Endothelial cell of umbilical vein (primary cell): ENCODE results near the gene ENG. TPM values are rescaled to one million over a fixed set of nuclear protein-coding genes. Genes with fewer than 3 reads are reported as not detected.

ENCODE experiments used
- BruUV-seq: library from RNA; stranded (reverse); fragments of 400-500 nt; replicated peaks from 2 replicates; lab custom pipeline; 2021; lab: Mats Ljungman, UMichigan
- CTCF ChIA-PET: fragments of 300-600, 350-600 bp; sonication (Branson Sonifier 250); formaldehyde crosslinking; loops from one replicate; lab custom pipeline; 2021; ENCODE audit warnings: antibody characterized with exemption, inconsistent platforms; lab: Charles Lee
- POLR2A ChIA-PET: fragments of 300-600, 350-600 bp; sonication (Branson Sonifier 250); formaldehyde crosslinking; loops from one replicate; lab custom pipeline; 2021; ENCODE audit warnings: antibody characterized with exemption, inconsistent platforms; lab: Charles Lee
- DNase-seq: peaks from one replicate; pipeline ENCODE4 v3.0.0-alpha.2; 2011; ENCODE audit warnings: low read depth, low spot score
- FAIRE-seq: peaks from 2 replicates; lab custom pipeline; 2011; peaks lifted over from hg19 to GRCh38; lab: Jason Lieb, UNC
- H2AFZ ChIP-seq: 2 replicates; pipeline ENCODE4 v1.6.0; 2012; ENCODE audit warnings: low read depth, low read length, control low read depth, inconsistent platforms
- H3K27ac ChIP-seq: 2 replicates; pipeline ENCODE4 v1.5.1; 2011; ENCODE audit warnings: low read depth, mild to moderate bottlenecking, control low read depth, low read length, moderate library complexity; ENCODE audit not compliant: insufficient read depth
- H3K27me3 ChIP-seq, 2 experiments: 2 replicates each; pipeline versions ENCODE4 v1.6.0 to v1.6.1; 2011; ENCODE audit warnings: low read length in 2 of 2, mixed read lengths in 1 of 2; ENCODE audit not compliant: control insufficient read depth in 2 of 2, insufficient read depth in 2 of 2
- H3K36me3 ChIP-seq, 2 experiments: 2 replicates in 1 of 2; 3 replicates in 1 of 2; pipeline ENCODE4 v1.5.1; 2011; ENCODE audit warnings: low read length in 2 of 2, mild to moderate bottlenecking in 1 of 2, moderate library complexity in 1 of 2; ENCODE audit not compliant: control insufficient read depth in 2 of 2, insufficient read depth in 2 of 2; ENCODE audit errors: extremely low read depth in 1 of 2
- H3K4me1 ChIP-seq: 3 replicates; pipeline ENCODE4 v1.5.1; 2011; ENCODE audit warnings: mild to moderate bottlenecking, low read length; ENCODE audit not compliant: control insufficient read depth, insufficient read depth; ENCODE audit errors: extremely low read depth
- H3K4me2 ChIP-seq: 2 replicates; pipeline ENCODE4 v1.6.1; 2011; ENCODE audit warnings: low read length, control low read depth, mixed read lengths; ENCODE audit not compliant: insufficient read depth
- H3K4me3 ChIP-seq, 3 experiments: fragments of 200-600 bp in 1 of 3; sonication (generic), shearing (Covaris generic) in 1 of 3; replicated peaks in 1 of 3; 2 replicates each; pipeline ENCODE4 v1.5.1; 2011 to 2016; ENCODE audit warnings: control low read depth in 3 of 3, low read length in 3 of 3, mild to moderate bottlenecking in 2 of 3, inconsistent platforms in 1 of 3, low read depth in 1 of 3, moderate library complexity in 1 of 3; ENCODE audit not compliant: insufficient read depth in 1 of 3
- H3K79me2 ChIP-seq: 2 replicates; pipeline ENCODE4 v1.6.0; 2012; ENCODE audit warnings: low read length, inconsistent platforms; ENCODE audit not compliant: control insufficient read depth, insufficient read depth
- H3K9ac ChIP-seq: replicated peaks from 2 replicates; pipeline ENCODE3; 2011; ENCODE audit warnings: low read length, control low read depth; ENCODE audit not compliant: insufficient read depth; ENCODE audit errors: extremely low read depth
- H3K9me1 ChIP-seq: replicated peaks from 3 replicates; pipeline ENCODE4 v1.6.0; 2011; ENCODE audit warnings: mild to moderate bottlenecking, low read length; ENCODE audit not compliant: control insufficient read depth, insufficient read depth; ENCODE audit errors: extremely low read depth
- H3K9me3 ChIP-seq: replicated peaks from 2 replicates; pipeline ENCODE4 v1.5.1; 2012; ENCODE audit warnings: low read length, inconsistent platforms; ENCODE audit not compliant: control insufficient read depth, insufficient read depth
- H4K20me1 ChIP-seq: replicated peaks from 2 replicates; pipeline ENCODE3; 2011; ENCODE audit warnings: mild to moderate bottlenecking, low read length; ENCODE audit not compliant: control insufficient read depth, insufficient read depth; ENCODE audit errors: extremely low read depth
- EZH2 ChIP-seq: IDR thresholded peaks from 2 replicates; pipeline ENCODE4 v1.6.1; 2012; ENCODE audit warnings: borderline replicate concordance, low read depth, mild to moderate bottlenecking, moderate library complexity, low read length, inconsistent platforms; ENCODE audit not compliant: severe bottlenecking
- FOS ChIP-seq: IDR thresholded peaks from 2 replicates; pipeline ENCODE4 v1.6.1; 2011; ENCODE audit warnings: mild to moderate bottlenecking, low read length, moderate library complexity, borderline replicate concordance; ENCODE audit not compliant: insufficient read depth
- GATA2 ChIP-seq: IDR thresholded peaks from 2 replicates; pipeline ENCODE4 v1.7.0; 2011; ENCODE audit warnings: low read depth, mild to moderate bottlenecking, moderate library complexity, mixed read lengths, low read length; ENCODE audit not compliant: insufficient read length, insufficient read depth
- JUN ChIP-seq: IDR thresholded peaks from 2 replicates; pipeline ENCODE4 v1.6.1; 2011; ENCODE audit warnings: borderline replicate concordance, low read depth; ENCODE audit not compliant: insufficient read length, insufficient read depth
- MYC ChIP-seq: IDR thresholded peaks from one replicate; pipeline ENCODE4 v1.6.1; 2011; ENCODE audit warnings: mild to moderate bottlenecking, low read depth, low read length
- POLR2A ChIP-seq: IDR thresholded peaks from 2 replicates; pipeline ENCODE4 v1.6.1; 2012; ENCODE audit warnings: low read depth, mild to moderate bottlenecking, control low read depth, low read length
- POLR2AphosphoS5 ChIP-seq: IDR thresholded peaks from 2 replicates; pipeline ENCODE4 v1.6.1; 2012; ENCODE audit warnings: low read depth, mild to moderate bottlenecking, control low read depth, low read length, moderate library complexity; ENCODE audit not compliant: insufficient read depth
- dilution Hi-C: fragments of 300-500 bp; cut with MboI; formaldehyde crosslinking; loops from one replicate; pipeline ENCODE4 v1.15.0; 2019; ENCODE audit warnings: low sequenced_read_pairs; ENCODE audit not compliant: extremely low pct_ligation_motif_present
- intact Hi-C: fragments of 100-400 bp; cut with micrococcal nuclease; formaldehyde crosslinking; loops from one replicate; pipeline ENCODE4 v1.10.0; 2022
- polyA plus RNA-seq, 4 experiments: library from polyadenylated mRNA; depleted of rRNA in 3 of 4; stranded (reverse) in 3 of 4; unstranded in 1 of 4; fragments of >200 nt; gene quantifications; 2 replicates each; pipeline versions ENCODE4 v1.2.1 to v1.2.3, GENCODE V29; 2011 to 2012; ENCODE audit warnings: missing spikeins in 1 of 4
- total RNA-seq: library from RNA; stranded (reverse); gene quantifications from 2 replicates; pipeline ENCODE4 v1.2.3, GENCODE V29; 2021
- TF ChIP-seq, protein P1 (sequence below): IDR thresholded peaks from 2 replicates; pipeline ENCODE4 v1.6.1; 2011; ENCODE audit not compliant: insufficient read depth, insufficient read length
- TF ChIP-seq, protein P2 (sequence below), 2 donors: IDR thresholded peaks; 1 replicate in 1 of 2; 2 replicates in 1 of 2; pipeline ENCODE4 v1.5.1; 2011; ENCODE audit warnings: low read length in 2 of 2, mild to moderate bottlenecking in 2 of 2, moderate library complexity in 2 of 2, control low read depth in 1 of 2, inconsistent platforms in 1 of 2, low read depth in 1 of 2; ENCODE audit not compliant: insufficient read depth in 1 of 2; ENCODE audit errors: extremely low read depth in 1 of 2

The ENG gene
- total and polyA plus RNA-seq, 2 donors (not counting 3 experiments of a cell fraction or from before 2014, with no cell fraction given) = 338 to 728 TPM

- dilution Hi-C loops (no loop called here), intact Hi-C loops (loop anchor here (1.0 kb wide), 2 partner anchors 13 to 20 kb away; no protein-coding TSS in a partner anchor)
- no peaks in the 10 kb centered on the region for H3K9me3 ChIP-seq
- peak overlapping the region; percentile 58 for H3K27ac ChIP-seq
- CTCF ChIA-PET = interaction anchor here (2.7 kb wide), 1 partner anchor 12 kb away, joined by 11 read pairs; no protein-coding TSS in a partner anchor
- no peaks in the 10 kb centered on the region for H4K20me1 ChIP-seq
- H3K79me2 ChIP-seq = peaks cover 18% of the 10 kb centered on the region
- no peak overlapping the region for H2AFZ ChIP-seq
- FAIRE-seq (peak; percentile 74), DNase-seq (peak; percentile 70)
- no peak overlapping the region for H3K4me3 ChIP-seq
- H3K9me1 ChIP-seq = no peaks in the 10 kb centered on the region
- POLR2A ChIA-PET = no interaction called here
- no peaks in the 10 kb centered on the region for H3K36me3 ChIP-seq
- H3K27me3 ChIP-seq = no peaks in the 10 kb centered on the region
- peak; percentile 35 for TF ChIP-seq POLR2AphosphoS5
- no peak for TF ChIP-seq EZH2
- no TSS peak for BruUV-seq
- H3K9ac ChIP-seq = no peak overlapping the region
- H3K4me1 ChIP-seq = peaks cover 37% of the 10 kb centered on the region
- H3K4me2 ChIP-seq = no peak overlapping the region
Observed at GRCh38 chr9:127858041-127858512, 3.6 kb upstream of the ENG start.

GRCh38 chr9:127857278-127857677, 2.8 kb upstream of the ENG start:
- no TSS peak for BruUV-seq

More at GRCh38 chr9:127857278-127857677, 2.8 kb upstream of the ENG start:
- TF ChIP-seq, protein P1, sequence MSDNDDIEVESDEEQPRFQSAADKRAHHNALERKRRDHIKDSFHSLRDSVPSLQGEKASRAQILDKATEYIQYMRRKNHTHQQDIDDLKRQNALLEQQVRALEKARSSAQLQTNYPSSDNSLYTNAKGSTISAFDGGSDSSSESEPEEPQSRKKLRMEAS = no peak
- TF ChIP-seq POLR2AphosphoS5 = no peak
- TF ChIP-seq, protein P2, sequence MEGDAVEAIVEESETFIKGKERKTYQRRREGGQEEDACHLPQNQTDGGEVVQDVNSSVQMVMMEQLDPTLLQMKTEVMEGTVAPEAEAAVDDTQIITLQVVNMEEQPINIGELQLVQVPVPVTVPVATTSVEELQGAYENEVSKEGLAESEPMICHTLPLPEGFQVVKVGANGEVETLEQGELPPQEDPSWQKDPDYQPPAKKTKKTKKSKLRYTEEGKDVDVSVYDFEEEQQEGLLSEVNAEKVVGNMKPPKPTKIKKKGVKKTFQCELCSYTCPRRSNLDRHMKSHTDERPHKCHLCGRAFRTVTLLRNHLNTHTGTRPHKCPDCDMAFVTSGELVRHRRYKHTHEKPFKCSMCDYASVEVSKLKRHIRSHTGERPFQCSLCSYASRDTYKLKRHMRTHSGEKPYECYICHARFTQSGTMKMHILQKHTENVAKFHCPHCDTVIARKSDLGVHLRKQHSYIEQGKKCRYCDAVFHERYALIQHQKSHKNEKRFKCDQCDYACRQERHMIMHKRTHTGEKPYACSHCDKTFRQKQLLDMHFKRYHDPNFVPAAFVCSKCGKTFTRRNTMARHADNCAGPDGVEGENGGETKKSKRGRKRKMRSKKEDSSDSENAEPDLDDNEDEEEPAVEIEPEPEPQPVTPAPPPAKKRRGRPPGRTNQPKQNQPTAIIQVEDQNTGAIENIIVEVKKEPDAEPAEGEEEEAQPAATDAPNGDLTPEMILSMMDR (IDR thresholded peaks at IDR 0.05; ENCODE audit: extremely low read depth in 1 of 2, insufficient read depth in 1 of 2, low read depth in 1 of 2, low read length in 2 of 2) = no peak
- TF ChIP-seq FOS = no peak
- no peak for TF ChIP-seq MYC
- no peak for TF ChIP-seq EZH2
- no peak for TF ChIP-seq POLR2A
- TF ChIP-seq JUN = no peak
- TF ChIP-seq GATA2 = no peak
- H3K9ac ChIP-seq = no peak overlapping the region
- FAIRE-seq = no peak
- intact Hi-C loops (no loop called here), dilution Hi-C loops (no loop called here)
- peaks cover 31% of the 10 kb centered on the region for H3K4me1 ChIP-seq
- H3K4me3 ChIP-seq = no peak overlapping the region
- peak overlapping the region; percentile 58 for H3K27ac ChIP-seq
- DNase-seq = no peak
- H3K9me1 ChIP-seq = no peaks in the 10 kb centered on the region
- ChIA-PET CTCF (interaction anchor here (6.3 kb wide), 1 partner anchor 11 kb away, joined by 101 read pairs; no protein-coding TSS in a partner anchor), POLR2A (no interaction called here)
- no peaks in the 10 kb centered on the region for H3K9me3 ChIP-seq
- no peaks in the 10 kb centered on the region for H4K20me1 ChIP-seq
- no peaks in the 10 kb centered on the region for H3K27me3 ChIP-seq
- H3K79me2 ChIP-seq = peaks cover 26% of the 10 kb centered on the region
- peaks cover 2 to 4% of the 10 kb centered on the region in 2 experiments for H3K36me3 ChIP-seq
- no peak overlapping the region for H2AFZ ChIP-seq
- no peak overlapping the region for H3K4me2 ChIP-seq
